Loucy (cell line): ENCODE results near the gene TBCD.

Experiments used
- H2AFZ ChIP-seq: fragments of 200-600 bp; sonication (generic); 2 replicates; pipeline ENCODE4 v1.6.0; 2016; ENCODE audit warnings: antibody characterized with exemption, mild to moderate bottlenecking, low read length, moderate library complexity
- H3F3A ChIP-seq: fragments of 200-600 bp; 2 replicates; pipeline ENCODE4 v1.6.0; 2016; ENCODE audit warnings: antibody characterized with exemption, low read depth, mild to moderate bottlenecking
- H3K27me3 ChIP-seq: fragments of 200-600 bp; sonication (generic); 2 replicates; pipeline ENCODE4 v1.6.1; 2014; ENCODE audit warnings: low read length, mild to moderate bottlenecking; ENCODE audit not compliant: insufficient read depth, poor library complexity, severe bottlenecking
- H3K36me3 ChIP-seq: fragments of 200-600 bp; sonication (generic); 2 replicates; pipeline ENCODE4 v1.6.1; 2016; ENCODE audit warnings: low read length; ENCODE audit not compliant: insufficient read depth
- H3K4me1 ChIP-seq: fragments of 200-600 bp; sonication (generic); 2 replicates; pipeline ENCODE4 v1.5.1; 2014; ENCODE audit warnings: low read length, mild to moderate bottlenecking; ENCODE audit not compliant: insufficient read depth, poor library complexity, severe bottlenecking
- H3K4me2 ChIP-seq: fragments of 200-600 bp; sonication (generic); 2 replicates; pipeline ENCODE4 v1.6.0; 2014; ENCODE audit warnings: antibody characterized with exemption, low read length, low read depth, mild to moderate bottlenecking; ENCODE audit not compliant: poor library complexity, severe bottlenecking
- H3K4me3 ChIP-seq: fragments of 200-600 bp; sonication (generic); 2 replicates; pipeline ENCODE4 v1.5.1; 2014; ENCODE audit warnings: low read length, mild to moderate bottlenecking, mixed read lengths; ENCODE audit not compliant: poor library complexity, severe bottlenecking
- H3K79me2 ChIP-seq: fragments of 200-600 bp; sonication (generic); 2 replicates; pipeline ENCODE4 v1.6.1; 2014; ENCODE audit warnings: low read length; ENCODE audit not compliant: insufficient read depth
- H3K9ac ChIP-seq: fragments of 200-600 bp; sonication (generic); 2 replicates; pipeline ENCODE4 v1.6.0; 2014; ENCODE audit warnings: mild to moderate bottlenecking, low read depth, low read length, moderate library complexity; ENCODE audit not compliant: poor library complexity, severe bottlenecking
- H3K9me2 ChIP-seq: fragments of 200-600 bp; sonication (generic); replicated peaks from 2 replicates; pipeline ENCODE4 v1.6.1; 2016; ENCODE audit warnings: low read depth, low read length, mixed read lengths
- H3K9me3 ChIP-seq: fragments of 200-600 bp; sonication (generic); 2 replicates; pipeline ENCODE4 v1.6.1; 2014; ENCODE audit warnings: mild to moderate bottlenecking, antibody characterized with exemption, low read length, low read depth; ENCODE audit not compliant: insufficient read depth
- H4K20me1 ChIP-seq: fragments of 200-600 bp; sonication (generic); 2 replicates; pipeline ENCODE4 v1.6.0; 2014; ENCODE audit warnings: antibody characterized with exemption, low read length, mild to moderate bottlenecking; ENCODE audit not compliant: insufficient read depth, poor library complexity, severe bottlenecking
- CTCF ChIP-seq: fragments of 200-600 bp; sonication (generic); conservative IDR thresholded peaks from 2 replicates; pipeline ENCODE4 v1.5.1; 2014; ENCODE audit warnings: mild to moderate bottlenecking, antibody characterized with exemption, low read length
- EZH2phosphoT487 ChIP-seq: fragments of 200-600 bp; IDR thresholded peaks from 2 replicates; pipeline ENCODE4 v1.6.1; 2018; ENCODE audit warnings: antibody characterized with exemption, mild to moderate bottlenecking, moderate library complexity, borderline replicate concordance

The TBCD gene

GRCh38 chr17:82896071-82897000 is 144.5 kb downstream of the TBCD start:
- Histone ChIP-seq H4K20me1 (peaks cover 5% of the 10 kb centered on the region), H3K79me2 (peaks cover 76% of the 10 kb centered on the region; the same call in 1 of the 2 replicates), H3K36me3 (peaks cover 70% of the 10 kb centered on the region; the same call in 1 of the 2 replicates), H3K9me3 (no peaks in the 10 kb centered on the region), H2AFZ (no peak overlapping the region), H3K9ac (no peak overlapping the region), H3K4me1 (peaks cover 12% of the 10 kb centered on the region), H3K27me3 (no peaks in the 10 kb centered on the region), H3K4me2 (no peak overlapping the region), H3K9me2 (no peaks in the 10 kb centered on the region), H3F3A (no peaks in the 10 kb centered on the region), H3K4me3 (no peak overlapping the region)
- no peak for TF ChIP-seq CTCF
- TF ChIP-seq EZH2phosphoT487: no peak

GRCh38 chr17:82897514-82898249 is 145.8 kb downstream of the TBCD start:
- H3K27me3 ChIP-seq: no peaks in the 10 kb centered on the region
- H3K79me2 ChIP-seq: peaks cover 78% of the 10 kb centered on the region; the same call in 1 of the 2 replicates
- H3K9ac ChIP-seq: no peak overlapping the region
- H3K9me3 ChIP-seq: no peaks in the 10 kb centered on the region
- H3K4me3 ChIP-seq: no peak overlapping the region
- H3F3A ChIP-seq: no peaks in the 10 kb centered on the region
- peaks cover 70% of the 10 kb centered on the region; the same call in 1 of the 2 replicates for H3K36me3 ChIP-seq
- peaks cover 10% of the 10 kb centered on the region for H3K4me1 ChIP-seq
- no peak overlapping the region for H3K4me2 ChIP-seq
- no peak overlapping the region for H2AFZ ChIP-seq
- TF ChIP-seq CTCF: no peak; the same call in 1 of the 2 replicates
- no peaks in the 10 kb centered on the region for H3K9me2 ChIP-seq
- H4K20me1 ChIP-seq: peaks cover 5% of the 10 kb centered on the region

- H3K9me3 ChIP-seq: no peaks in the 10 kb centered on the region
- no peaks in the 10 kb centered on the region for H3K9me2 ChIP-seq
- TF ChIP-seq EZH2phosphoT487: no peak
- TF ChIP-seq CTCF: no peak
- peaks cover 8% of the 10 kb centered on the region for H4K20me1 ChIP-seq
- no peak overlapping the region for H3K4me3 ChIP-seq
- peaks cover 66% of the 10 kb centered on the region; the same call in 1 of the 2 replicates for H3K36me3 ChIP-seq
- no peak overlapping the region for H3K4me2 ChIP-seq
- H3K79me2 ChIP-seq: peaks cover 78% of the 10 kb centered on the region; the same call in 1 of the 2 replicates
- H3F3A ChIP-seq: no peaks in the 10 kb centered on the region
- H3K9ac ChIP-seq: no peak overlapping the region
- no peaks in the 10 kb centered on the region for H3K27me3 ChIP-seq
- peaks cover 9% of the 10 kb centered on the region for H3K4me1 ChIP-seq
- H2AFZ ChIP-seq: no peak overlapping the region
Measured at GRCh38 chr17:82898976-82899514, 147.2 kb downstream of the TBCD start.
